NK-92 (cell line): ENCODE measurements around the gene PSMA8.
"Not testable (repeated sequence)": the region's sequence is repeated elsewhere in the genome, so short reads cannot be mapped to it uniquely, and the experiment has no call there.

ENCODE experiments used
- DNase-seq: peaks from one replicate; lab custom pipeline; 2025; ENCODE audit not compliant: unreplicated experiment; lab: John Stamatoyannopoulos, UW

The PSMA8 gene

GRCh38 chr18:26175481-26175880, 41.8 kb downstream of the PSMA8 start:
- DNase-seq, result no peak

- DNase-seq, result no peak
These were observed 42.5 kb downstream of the PSMA8 start for GRCh38 chr18:26176134-26176533.

- no peak for DNase-seq
These were observed 47.7 kb downstream of the PSMA8 start for GRCh38 chr18:26181343-26181826.

- no peak for DNase-seq
These were observed 49.9 kb downstream of the PSMA8 start for GRCh38 chr18:26183395-26184112.

GRCh38 chr18:26185267-26185666, 51.6 kb downstream of the PSMA8 start:
- DNase-seq, result no peak

GRCh38 chr18:26190506-26190905, 56.8 kb downstream of the PSMA8 start:
- DNase-seq, result no peak

GRCh38 chr18:26192233-26192632, 58.6 kb downstream of the PSMA8 start:
- DNase-seq, result no peak

- no peak for DNase-seq
These were observed 62.9 kb downstream of the PSMA8 start for GRCh38 chr18:26196605-26197004.

GRCh38 chr18:26202001-26202400, 68.3 kb downstream of the PSMA8 start:
- not testable (repeated sequence) for DNase-seq

GRCh38 chr18:26205318-26205717, 71.6 kb downstream of the PSMA8 start:
- no peak for DNase-seq

GRCh38 chr18:26206488-26206887, 72.8 kb downstream of the PSMA8 start:
- no peak for DNase-seq

- no peak for DNase-seq
These were observed 74.3 kb downstream of the PSMA8 start for GRCh38 chr18:26207937-26208336.

- DNase-seq, result no peak
These were observed 75.3 kb downstream of the PSMA8 start for GRCh38 chr18:26208977-26209376.

- no peak for DNase-seq
These were observed 76.5 kb downstream of the PSMA8 start for GRCh38 chr18:26210147-26210546.

- DNase-seq, result no peak
These were observed 81.7 kb downstream of the PSMA8 start for GRCh38 chr18:26215247-26215970.

- no peak for DNase-seq
These were observed 91.5 kb downstream of the PSMA8 start for GRCh38 chr18:26225022-26225693.

- DNase-seq, result no peak
These were observed 92.2 kb downstream of the PSMA8 start for GRCh38 chr18:26225915-26226228.

- peak; percentile 72 for DNase-seq
These were observed 92.8 kb downstream of the PSMA8 start, which contains the start of gene TAF4B for GRCh38 chr18:26226229-26227050. TSS of gene TAF4B (plus strand) at chr18:26226445. CDS start at chr18:26226934, 489 bp downstream.

GRCh38 chr18:26227051-26227670, 93.5 kb downstream of the PSMA8 start:
- DNase-seq, result no peak

GRCh38 chr18:26228562-26229260, 95.0 kb downstream of the PSMA8 start:
- no peak for DNase-seq
